Fibroblast of skin of back (primary cell): ENCODE results near the gene C17orf114.
A peak's percentile ranks its signal among the peaks of the same experiment; 100 is the strongest.
"Not testable (repeated sequence)": the region's sequence is repeated elsewhere in the genome, so short reads cannot be mapped to it uniquely, and the experiment has no call there.

Source experiments
- DNase-seq: peaks from one replicate; pipeline ENCODE4 v3.0.0-alpha.2; 2013

Gene C17orf114

DNA sequence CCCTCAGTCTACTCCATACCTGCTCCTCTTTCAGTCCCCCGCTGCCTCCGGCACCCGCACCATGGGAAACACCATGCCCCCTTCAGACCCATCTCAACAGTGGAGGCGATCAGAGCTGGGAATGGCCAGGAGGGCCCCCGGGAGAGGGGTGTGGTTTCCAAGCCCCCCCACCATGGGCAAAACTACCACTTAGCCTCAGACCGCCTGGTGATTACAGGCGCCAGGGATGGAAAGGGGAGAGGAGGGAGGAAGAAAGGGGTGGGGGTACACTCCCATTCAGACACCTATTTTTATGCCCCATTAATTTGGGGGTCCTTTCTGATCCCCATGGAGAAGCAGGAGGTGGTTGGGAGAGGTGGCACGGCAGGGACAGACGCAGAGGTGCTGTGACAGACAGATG is at the start of gene C17orf114:
Gene C17orf114, minus strand, starts transcription at position 101 of the 400 bp plus-strand sequence.
- DNase-seq: no peak

DNA sequence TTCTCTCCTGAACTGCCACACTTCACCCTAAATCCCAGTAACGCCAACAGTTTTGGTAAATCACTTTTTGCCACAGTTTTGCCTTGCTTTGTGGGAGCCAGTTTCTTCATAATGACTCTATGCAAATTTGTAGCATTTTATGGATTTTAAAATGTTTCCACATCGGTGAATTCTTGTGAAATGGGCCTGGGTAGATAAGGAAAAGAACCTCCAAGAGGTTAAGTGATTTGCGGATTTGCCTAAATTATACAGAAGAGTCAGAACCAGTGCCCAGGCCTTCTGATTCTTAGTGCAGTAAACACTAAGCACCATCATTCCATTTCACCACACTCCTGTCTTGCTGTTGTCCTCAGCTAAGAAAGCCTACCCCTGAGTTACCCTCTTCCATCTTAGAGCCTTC is 49.0 kb upstream of the C17orf114 start:
- DNase-seq: no peak

DNA sequence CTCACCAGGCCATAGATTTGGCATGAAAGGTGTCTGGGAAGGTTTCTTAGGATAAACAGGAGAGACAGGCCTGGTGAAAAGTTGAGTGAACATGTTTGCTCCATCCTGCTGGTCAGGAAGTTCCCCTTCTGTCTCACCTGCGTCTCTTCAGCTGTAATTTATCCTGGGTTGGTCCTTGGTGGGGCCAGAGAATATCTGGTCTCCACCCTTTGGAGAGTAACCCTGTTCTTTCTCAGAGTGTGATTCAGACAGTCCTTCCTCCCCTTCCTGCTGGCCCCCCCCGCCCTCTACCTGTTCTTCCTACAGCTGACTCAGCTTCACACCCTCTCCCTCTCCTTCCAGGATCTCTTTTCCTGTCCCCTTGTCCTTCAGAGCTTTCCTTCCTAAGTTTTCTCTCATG is 48.1 kb upstream of the C17orf114 start:
- DNase-seq: no peak

DNA sequence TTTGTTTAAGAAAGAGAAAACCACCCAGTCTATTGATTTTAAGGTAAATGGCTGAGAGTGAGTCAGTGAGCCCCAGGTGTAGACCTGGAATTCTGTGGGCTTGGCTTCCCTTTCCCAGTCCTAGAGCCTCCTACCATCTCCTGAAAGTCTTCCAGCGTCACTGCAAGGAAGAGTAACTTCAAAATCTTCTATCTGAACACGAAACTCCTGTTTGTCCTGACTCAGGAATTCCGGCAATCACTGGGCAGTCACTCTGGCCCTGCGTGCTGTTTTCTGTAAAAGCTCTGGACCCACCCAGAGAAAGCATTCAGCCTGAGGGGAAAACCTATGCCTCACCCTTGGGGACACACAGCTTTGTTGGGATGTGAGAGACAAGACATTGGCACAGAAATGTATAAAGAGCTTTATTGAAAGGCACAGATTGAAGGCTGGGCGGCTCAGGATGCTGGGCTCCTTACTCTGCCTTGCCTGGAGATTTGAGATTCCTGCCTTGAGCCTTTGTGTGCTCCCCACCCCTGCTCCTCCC is 46.9 kb upstream of the C17orf114 start:
- peak; percentile 62 for DNase-seq

DNA sequence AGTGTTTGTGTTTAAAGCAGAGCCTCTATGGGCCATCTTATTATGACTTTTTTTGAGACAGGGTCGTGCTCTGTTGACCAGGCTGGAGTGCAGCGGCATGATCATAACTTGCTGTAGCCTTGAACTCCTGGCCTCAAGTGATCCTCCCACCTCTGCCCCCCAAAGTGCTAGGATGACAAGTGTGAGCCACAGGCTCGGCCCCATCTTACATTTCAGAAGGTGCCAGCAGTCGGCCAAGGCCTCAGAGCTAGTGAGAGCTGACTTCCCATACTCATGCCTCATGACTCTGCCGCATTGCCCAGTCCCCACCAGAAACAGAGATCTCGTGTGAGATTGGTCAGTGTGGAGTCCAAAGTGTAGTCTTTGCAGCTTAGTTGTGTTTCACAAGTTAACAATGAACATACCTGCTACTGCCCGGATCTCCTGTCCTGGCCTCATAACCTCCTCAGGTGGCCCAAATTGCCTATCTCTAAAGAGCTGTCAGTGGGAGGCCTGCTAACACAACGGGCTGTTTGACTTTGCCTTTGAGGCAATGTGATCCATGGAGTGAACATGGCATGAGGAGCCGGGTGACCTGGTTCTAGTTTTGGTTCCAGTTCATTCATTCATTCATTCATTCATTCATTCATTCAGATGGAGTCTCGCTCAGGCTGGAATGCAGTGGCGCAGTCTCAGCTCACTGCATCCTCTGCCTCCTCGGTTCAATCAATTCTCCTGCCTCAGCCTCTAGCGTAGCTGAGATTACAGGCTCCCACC is 44.7 kb upstream of the C17orf114 start:
- DNase-seq: no peak

DNA sequence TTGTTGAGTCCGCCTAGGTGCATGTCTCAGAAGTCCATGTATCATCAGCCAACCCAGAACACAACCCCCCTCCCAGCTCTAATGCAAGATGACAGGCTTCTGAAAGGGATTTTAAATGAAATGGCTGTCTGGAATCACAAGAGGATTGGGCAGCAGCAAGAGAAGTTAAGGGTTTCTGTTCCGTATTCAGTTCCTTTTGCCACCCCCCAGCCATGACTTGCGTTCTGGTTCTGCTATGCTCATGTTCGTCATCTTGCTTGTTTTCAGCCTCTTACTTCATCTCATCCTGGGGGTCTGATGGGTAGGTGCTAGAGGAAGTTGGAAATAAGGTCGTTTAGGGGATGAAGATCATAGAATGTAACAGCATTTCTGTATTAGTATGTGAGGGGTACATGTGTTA is 43.0 kb upstream of the C17orf114 start:
- no peak for DNase-seq

DNA sequence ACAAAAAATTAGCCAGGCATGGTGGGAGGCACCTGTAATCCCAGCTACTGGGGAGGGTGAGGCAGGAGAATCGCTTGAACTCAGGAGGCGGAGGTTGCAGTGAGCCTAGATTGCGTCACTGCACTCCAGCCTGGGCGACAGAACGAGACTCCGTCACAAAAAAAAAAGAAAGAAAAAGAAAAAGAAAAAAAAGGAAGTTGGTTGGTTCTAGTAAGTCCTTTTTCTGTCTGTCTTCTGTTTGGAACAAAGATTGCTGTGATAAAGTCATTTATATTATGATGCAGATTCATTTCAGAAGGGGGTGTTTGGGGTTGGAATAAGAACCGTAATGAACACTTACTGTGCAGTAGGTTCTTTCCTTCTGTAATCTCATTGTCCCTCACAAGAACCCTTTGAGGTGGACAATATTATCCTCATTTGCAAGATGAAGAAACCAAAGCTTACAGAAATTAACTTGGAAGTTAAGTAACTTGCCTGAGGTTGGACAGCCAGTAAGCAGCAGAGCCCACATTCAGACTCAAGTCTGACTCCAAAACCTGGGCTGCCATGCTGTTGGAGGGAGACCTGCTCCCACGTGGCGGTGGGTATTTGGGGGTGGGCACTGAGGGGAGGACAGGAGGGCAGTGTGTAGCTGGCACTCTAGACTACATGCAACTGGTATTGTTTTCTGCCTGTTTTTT is 41.3 kb upstream of the C17orf114 start:
- no peak for DNase-seq

DNA sequence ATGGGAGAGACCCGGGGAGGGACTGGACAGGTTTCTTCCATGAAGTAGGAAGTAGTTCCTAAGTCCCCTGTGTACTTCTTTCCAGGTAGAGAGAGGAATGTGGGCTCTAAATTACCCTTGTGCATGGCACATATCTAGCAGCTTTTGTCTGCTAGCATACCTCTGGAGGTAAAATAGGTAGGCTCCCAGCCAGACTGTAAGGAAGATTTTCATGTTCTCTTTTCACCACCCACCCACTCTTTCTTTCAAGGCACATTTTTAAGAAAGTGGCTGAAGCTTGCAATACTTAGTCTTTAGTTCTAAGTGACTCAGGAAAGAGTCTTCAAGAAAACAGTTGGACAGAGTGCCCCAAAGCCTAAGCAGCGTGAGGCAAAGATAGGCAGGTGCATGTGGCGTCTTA is 40.2 kb upstream of the C17orf114 start:
- no peak for DNase-seq

DNA sequence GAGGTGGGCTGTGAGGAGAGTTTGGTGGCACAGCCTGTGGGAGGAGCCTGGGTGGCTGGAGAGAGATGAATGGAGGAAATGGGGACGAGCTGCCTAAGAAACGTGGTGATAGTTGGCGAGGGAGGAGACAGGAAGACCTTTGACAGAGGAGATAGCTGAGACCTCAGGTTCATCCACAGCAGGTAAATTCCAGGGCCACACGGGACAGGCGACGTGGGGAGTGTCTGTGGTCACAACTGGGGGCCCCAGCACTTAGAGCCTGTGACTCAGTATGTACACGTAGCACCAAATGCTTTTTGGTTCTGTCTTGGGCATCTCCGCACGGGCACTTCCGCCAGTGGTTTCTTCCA is 38.7 kb upstream of the C17orf114 start:
- DNase-seq: no peak

DNA sequence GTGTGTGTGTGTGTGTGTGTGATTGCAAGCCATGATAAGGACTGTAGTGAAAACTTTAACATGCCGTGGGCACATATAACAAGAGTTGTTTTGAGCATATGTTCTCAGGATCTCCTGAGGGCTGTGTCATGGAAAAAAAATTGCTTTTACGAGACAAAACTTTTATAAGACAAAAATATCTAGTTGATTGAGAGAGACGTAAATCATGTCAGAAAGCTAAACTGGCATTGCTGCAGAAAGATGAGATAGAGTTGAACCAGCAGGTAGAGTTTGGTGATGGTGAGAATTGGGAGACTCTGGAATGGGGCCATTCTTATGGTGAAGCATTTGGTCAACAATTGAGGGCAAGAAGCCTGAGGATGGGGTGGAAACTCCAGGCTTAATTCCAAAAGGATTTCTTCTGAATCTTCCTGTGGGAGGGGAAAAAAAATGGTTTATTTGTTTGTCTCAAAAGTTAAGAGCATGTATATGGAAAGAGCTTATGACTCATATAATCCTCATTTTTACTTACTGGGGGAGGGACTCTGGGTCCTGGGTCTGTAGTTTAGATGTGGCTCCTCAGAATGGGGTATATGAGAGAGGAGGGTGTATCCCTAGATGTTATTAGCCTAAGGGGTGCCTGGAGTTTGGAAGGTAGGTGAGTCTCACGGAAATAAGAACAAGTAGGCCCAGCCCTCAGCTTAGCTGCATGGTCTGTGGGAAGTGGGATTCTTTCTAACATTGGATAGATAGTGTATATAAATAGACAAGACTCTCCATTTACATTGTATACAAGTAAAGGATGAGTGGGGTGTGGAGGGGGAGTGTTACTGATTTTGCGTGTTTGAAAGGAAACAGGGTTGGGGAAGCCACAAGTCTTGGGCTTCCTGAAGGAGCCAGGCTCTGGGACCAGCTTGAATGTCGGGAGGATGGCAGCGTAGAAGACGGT is 38.1 kb upstream of the C17orf114 start:
- no peak for DNase-seq

DNA sequence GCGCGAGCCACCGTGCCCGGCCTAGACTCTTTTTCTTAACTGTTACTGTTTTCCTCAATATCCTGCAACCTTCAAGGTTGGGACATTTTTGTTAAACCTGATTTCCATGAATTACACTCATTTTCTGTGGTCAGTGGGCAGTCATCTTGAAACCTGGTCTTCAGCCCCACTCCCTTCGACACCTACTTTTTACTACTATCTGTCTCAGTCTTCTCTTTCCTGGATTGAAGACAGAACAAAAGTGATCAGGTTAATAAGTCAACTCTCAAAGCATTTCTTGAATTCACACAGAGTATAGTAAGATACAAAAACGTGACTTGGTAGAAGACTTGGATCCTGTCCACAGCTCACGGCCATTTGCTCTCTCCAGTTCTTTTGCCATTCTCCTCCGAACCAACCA is 37.1 kb upstream of the C17orf114 start:
- no peak for DNase-seq

DNA sequence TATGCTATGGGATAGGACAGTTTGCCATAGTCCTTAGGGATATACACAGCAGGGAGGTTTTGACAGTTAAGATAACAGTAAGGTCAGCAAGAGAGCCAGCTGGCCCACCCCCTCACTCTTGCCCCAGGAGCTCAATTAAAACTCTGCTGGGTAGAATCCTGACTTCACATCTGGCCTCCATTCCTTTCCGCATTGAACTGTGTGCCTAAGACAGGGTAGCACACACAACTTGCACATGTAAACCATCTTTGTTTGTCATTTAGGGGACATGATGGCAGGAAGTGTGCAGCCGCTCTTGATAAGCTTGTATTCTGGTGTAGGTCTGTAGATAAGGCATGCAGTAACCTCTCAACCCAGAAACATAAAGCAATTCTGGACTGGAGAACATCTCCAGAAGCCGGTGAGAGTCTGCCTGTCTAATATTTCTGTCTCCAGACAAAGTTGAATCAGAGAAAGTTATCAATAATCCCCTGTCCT is 36.2 kb upstream of the C17orf114 start:
- DNase-seq: no peak

DNA sequence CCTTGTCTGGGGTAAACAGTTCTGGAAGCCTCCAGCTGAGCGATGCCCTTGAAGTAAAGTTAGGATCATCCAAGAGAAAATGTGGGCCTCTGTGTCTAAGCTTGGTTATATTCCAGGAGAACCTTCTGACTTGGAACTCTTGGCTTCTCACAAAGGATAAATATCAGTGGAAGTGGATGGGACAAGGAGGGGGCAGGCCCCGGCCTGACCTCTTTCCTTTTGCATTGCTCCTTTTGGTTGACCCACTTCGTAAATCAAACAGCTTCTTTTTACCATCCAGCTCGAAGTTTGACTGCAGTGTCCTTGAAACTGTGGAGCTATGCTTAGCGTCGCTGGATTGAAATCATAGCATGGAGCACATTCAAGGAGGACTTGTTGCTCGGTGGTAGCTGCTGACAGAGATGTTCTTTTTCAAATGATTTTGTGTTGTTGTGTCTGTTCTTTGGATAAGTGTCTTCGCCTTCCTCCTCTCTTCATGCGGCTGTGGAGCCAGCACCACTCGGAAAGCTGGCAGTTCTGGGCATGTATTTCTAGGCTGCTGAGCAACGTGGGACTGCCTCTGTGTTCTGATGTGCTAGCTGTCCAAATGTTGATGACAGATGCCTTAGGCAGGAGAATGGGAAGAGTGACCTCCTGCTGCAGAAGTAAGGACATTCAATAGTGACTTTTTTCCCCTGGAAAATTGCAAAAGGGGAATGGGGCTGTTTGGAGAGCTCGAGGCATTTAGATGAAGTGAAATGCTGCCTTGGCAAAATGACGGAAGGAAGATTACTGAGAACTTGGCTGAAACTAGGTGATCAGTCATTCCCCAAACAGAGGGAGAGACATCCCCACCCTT is 35.6 kb upstream of the C17orf114 start:
- no peak for DNase-seq

DNA sequence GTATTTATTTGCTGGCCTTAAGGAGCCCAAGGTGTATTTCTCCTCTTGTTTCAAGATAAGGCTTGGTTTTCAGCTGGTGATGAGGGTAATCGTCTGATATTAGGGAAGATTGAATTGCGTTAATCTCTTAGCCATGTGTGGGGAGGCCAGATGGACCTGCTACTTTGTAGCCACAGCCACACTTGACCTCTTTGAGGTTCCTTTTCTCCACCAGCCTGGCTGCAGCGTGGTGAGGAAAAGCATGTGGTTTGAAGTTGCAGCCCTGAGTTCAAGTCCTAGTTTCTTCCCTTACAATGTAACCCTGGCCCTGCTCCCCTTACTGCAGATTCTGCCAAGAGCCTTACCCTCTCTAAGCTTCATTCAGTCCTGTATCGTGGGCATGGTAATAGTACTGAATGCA is 34.1 kb upstream of the C17orf114 start:
- no peak for DNase-seq

DNA sequence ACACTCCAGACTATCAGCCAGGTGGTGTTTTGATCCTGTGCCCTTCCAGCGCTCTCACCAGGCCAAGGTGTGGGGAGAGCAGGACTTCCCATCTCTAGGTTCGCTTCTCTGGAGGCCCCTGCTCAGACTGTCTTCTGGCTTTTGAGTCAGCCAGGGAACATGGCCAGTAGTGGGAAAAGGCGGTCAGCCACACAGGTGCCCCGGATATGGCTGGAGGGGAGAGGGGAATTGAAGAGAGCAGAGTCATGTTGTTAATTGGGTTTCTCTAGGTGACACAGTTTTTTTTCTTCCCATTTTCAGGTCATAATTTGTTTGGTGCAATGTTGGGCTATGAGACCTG is 32.5 kb upstream of the C17orf114 start:
- no peak for DNase-seq

DNA sequence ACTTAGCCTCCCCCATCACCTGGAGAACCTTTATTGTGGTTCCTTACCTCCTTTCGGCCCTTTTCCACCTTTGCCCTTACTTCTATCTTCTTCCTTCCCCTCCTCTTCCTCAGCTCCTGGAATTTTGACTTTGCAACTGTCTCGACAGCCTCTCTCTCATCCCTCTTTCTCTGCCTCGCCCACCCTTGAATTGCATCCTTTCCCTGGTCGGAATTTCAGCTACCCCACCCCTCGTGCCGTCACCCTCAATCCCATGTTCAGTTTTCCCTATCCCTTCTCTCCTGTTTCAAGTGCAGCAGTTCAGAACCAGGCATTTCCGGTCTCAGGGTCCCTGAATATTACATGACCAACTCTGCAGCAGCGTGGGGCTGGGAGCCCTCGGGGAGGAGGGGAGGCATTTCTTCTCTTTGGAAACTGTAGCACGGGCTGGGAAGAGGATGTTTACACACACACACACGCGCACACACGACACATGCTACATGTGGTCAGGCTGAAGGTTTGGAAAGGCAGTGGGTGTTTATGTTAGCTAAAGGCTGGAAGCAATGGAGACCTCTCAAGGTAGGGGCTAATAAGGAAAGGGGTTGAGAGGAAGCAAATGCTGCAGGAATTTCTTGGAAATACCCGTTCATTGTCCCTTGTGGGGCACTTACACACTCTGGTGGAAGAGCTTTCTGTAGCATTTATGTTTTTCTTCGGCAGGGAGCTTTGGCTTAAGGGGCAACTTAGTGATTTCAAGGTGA is 32.0 kb upstream of the C17orf114 start:
- DNase-seq: peak; percentile 69

DNA sequence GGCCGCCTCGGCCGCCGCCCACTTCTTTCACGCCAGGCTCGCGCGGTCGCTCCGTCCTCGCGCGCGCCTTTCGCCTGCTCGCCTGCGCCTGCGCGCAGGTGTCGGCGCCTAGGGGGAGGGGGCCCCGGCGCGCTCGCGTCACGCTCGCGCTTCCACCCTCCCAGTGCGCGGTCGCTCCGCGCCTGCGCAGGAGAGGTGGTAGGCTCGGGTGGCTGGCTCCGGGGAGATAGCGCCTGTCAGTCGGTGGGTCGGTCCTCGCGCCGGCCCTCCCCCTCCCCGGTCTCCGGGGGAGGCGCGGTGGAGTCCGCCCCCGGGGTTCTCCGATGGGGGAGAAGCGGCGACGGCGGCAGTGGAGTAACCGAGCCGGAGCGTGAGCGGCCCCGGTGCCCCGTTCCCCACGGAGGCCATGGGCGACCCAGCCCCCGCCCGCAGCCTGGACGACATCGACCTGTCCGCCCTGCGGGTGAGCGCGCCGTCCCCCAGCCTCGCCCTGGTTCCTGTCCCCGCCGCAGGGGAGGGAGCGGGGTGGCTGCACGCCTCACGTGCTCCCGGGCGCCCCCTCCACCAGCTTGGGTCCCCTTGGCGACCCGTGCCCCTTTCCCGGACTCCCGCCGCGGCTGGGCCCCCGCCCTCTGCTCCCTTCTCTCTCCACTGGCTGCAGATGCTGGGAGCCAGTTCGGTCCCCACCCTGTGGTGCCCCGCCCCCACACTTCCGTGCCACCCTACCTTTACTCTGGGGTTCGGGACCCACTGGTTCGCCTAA is 31.2 kb upstream of the C17orf114 start, which contains the start of gene MINK1:
Gene MINK1, plus strand, starts transcription at position 163 of the 763 bp plus-strand sequence. Its CDS starts 244 bp downstream, at position 407.
- peak; percentile 92 for DNase-seq

DNA sequence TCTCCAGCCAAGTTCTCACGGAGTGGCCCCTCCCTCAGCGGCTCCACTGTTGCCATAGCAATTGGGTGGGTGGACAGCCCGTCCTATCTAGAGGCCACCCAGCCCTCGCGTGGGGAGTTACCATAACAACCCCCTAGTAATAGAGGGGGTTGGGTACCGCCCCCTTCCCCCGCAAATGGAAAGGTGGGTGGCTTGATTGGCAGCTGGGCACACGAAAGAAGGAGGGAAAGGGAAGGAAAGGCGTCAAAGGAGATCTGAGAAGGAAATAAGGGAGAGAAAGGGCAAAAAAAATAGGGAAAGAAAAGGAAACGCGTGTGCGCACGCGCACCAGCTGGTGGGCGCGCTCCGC is 30.7 kb upstream of the C17orf114 start:
- DNase-seq: not testable (repeated sequence)

DNA sequence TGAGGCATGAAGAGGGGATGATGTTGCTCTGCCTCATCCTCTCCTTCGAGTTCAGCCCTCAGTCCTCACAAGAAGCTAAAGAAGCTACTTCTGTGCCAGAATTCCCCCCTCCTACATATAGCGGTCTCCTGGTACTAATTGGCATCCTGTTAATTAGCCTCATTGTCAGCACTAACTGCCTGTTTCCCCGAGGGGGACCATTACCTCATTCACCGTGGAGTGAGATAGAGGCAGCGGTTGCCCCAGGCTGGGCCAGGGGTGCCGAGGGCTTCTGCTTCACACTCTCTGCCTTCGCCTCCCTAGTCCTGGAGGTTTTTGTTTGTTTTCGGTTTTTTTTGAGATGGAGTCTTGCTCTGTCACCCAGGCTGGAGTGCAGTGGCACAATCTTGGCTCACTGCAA is 25.3 kb upstream of the C17orf114 start:
- DNase-seq: no peak

DNA sequence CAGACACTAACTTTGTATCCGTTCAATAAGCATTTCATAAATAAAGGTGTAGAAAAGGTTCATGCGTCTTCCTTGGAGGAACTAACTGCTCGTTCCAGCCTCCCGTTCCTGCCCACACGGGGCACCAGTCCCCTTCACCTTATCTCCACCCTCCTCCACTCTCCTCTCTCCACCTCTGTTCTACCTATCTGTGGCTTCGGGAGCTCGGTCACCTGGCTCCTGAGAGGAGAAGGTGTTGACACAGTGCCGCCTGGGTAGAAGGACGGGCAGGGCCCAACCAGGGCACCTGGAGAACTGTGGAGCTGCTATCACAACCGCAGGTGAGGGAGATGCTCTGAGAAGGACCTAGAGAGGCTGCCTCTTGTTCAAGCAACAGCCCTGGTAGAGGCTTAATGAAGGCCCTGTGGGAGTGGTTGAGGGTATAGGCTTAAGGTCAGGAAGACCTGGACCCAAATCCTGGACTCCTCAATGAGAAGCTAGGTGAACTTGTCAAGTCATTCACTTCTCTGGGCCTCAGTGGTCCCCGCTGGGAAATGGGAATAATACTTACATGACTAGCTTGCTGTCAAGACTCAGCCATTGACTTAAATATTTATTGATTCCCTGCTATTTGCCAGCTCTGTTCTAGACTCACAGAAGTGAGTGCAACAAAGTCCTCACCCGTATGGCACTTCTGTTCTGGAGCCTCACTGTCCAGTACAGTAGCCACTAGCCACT is 21.4 kb upstream of the C17orf114 start:
- no peak for DNase-seq
